GM13977 (cell line): ENCODE results near the gene SYNJ2.

Source experiments
- DNase-seq: peaks from one replicate; pipeline ENCODE4 v3.0.0; 2012; ENCODE audit warnings: low spot score
- CTCF ChIP-seq: IDR thresholded peaks from 2 replicates; pipeline ENCODE4 v1.5.1; 2012; ENCODE audit warnings: mild to moderate bottlenecking, control low read depth; ENCODE audit not compliant: insufficient read depth; ENCODE audit errors: extremely low read depth, missing control alignments
- in situ Hi-C: fragments of 300-500 bp; cut with MboI; formaldehyde crosslinking; loops from one replicate; pipeline ENCODE4 v1.12.0; 2022; ENCODE audit warnings: low sequenced_read_pairs, low pct_unique_long_range_greater_than_20kb, mixed read lengths, inconsistent platforms; ENCODE audit not compliant: unreplicated experiment

SYNJ2 gene

GRCh38 chr6:158028876-158029275 lies 47.2 kb downstream of the SYNJ2 start:
- no peak for DNase-seq
- in situ Hi-C loops, result no loop called here
- TF ChIP-seq CTCF, result no peak

- in situ Hi-C loops, result no loop called here
- no peak for DNase-seq
- TF ChIP-seq CTCF, result no peak
Observed at GRCh38 chr6:158029668-158030230, 48.1 kb downstream of the SYNJ2 start.

- no peak for DNase-seq
- in situ Hi-C loops, result no loop called here
- TF ChIP-seq CTCF, result no peak
Observed at GRCh38 chr6:158030380-158031300, 49.0 kb downstream of the SYNJ2 start.

DNA sequence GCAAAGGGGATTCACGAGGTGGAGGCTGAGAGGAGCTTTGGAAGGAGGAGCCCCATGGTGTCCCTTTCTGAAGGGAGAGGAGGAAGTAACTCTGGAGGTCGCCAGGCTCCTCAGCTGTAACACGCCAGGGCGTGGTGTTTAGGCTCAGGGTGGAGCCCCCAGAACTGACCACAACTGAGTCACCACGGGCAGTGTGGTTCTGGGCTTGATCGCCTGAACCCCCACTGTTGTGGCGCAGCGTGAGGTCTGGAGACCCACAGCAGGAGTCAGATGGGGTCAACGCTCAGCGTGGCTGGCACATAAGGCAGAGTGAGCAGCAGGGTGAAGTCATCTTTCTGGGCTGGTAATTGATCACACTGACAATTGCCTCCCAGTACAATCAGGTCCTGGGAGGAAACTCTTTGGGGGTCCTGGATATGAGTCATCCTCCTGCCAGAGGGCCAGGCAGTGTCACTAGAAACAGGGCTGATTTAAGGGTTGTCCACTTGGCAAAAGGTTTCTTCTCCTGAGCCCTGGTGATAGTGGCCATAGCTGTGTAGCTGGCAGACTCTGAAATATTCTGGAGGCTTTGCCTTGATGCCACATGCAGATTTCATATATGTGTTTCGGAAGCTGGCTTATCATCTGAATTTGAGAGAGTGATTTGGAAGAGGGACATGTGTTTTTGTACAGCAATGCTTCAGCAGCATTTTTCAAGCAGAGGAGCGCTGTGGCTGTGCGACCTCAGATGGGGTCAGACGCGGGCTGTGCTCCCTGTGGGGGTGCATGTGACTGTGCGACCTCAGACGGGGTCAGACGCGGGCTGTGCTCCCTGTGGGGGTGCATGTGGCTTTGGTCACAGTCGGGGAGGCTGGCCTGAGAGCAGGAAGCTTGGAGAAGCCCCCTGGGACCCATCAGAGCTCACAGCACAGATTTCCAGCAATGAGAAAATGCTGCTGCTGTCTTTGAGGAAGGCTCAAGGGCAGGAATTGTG lies 50.0 kb downstream of the SYNJ2 start:
- no peak for DNase-seq
- in situ Hi-C loops, result no loop called here
- no peak for TF ChIP-seq CTCF

DNA sequence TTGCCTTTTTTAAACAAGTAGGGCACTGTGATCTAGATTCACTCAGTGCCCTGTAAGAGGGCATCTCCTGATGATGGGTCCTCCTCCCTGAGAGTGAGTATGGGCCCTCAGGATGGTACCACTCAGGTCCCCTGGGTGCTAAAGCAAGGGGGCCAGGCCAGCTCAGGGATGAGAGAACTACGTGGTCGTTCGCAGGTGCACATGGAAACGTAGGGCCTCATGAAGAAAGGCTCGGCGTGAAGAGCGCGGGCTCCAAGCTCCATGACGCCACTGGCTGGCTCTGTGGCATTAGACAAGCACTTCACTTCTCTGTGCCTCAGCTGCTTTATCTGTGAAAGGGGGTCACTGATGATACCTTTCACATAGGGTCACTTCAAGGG lies 50.7 kb downstream of the SYNJ2 start:
- TF ChIP-seq CTCF, result no peak
- no peak for DNase-seq
- in situ Hi-C loops, result no loop called here

- no peak for DNase-seq
- in situ Hi-C loops, result no loop called here
- no peak for TF ChIP-seq CTCF
Observed at GRCh38 chr6:158033077-158033750, 51.6 kb downstream of the SYNJ2 start.
